Hepatocyte (in vitro differentiated cells): ENCODE measurements around the gene CYP2F1.

ENCODE experiments used
- EZH2 ChIP-seq: fragments of 200-600 bp; sonication (generic); IDR thresholded peaks from 2 replicates; pipeline ENCODE4 v1.6.1; 2016; ENCODE audit warnings: antibody characterized with exemption, mild to moderate bottlenecking, borderline replicate concordance
- TF ChIP-seq, protein P1 (sequence below): fragments of 200-600 bp; sonication (generic); IDR thresholded peaks from 2 replicates; pipeline ENCODE4 v1.5.1; 2016; ENCODE audit warnings: antibody characterized with exemption, mild to moderate bottlenecking; ENCODE audit not compliant: poor library complexity

DNA sequence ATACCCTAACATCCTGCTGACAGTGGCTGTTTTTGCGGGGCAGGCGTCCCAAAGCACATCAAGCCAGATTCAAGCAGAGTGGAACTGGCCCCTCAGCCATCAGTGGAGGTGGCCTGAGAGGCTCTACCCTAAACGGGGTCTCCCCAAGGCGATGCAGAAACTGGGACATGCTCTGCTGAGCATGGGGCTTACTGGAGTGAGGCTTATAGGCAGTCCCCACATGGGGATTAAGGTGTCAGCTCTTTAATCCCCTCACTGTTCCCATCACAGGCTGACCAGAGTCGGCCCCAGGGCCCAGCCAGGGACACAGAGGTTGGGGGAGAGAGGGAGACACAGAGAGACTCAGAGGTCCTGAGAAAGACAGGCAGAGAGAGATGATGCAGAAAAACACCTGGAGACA lies 17.0 kb downstream of the CYP2F1 start:
- TF ChIP-seq, protein P1, sequence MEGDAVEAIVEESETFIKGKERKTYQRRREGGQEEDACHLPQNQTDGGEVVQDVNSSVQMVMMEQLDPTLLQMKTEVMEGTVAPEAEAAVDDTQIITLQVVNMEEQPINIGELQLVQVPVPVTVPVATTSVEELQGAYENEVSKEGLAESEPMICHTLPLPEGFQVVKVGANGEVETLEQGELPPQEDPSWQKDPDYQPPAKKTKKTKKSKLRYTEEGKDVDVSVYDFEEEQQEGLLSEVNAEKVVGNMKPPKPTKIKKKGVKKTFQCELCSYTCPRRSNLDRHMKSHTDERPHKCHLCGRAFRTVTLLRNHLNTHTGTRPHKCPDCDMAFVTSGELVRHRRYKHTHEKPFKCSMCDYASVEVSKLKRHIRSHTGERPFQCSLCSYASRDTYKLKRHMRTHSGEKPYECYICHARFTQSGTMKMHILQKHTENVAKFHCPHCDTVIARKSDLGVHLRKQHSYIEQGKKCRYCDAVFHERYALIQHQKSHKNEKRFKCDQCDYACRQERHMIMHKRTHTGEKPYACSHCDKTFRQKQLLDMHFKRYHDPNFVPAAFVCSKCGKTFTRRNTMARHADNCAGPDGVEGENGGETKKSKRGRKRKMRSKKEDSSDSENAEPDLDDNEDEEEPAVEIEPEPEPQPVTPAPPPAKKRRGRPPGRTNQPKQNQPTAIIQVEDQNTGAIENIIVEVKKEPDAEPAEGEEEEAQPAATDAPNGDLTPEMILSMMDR: no peak
- TF ChIP-seq EZH2: no peak
